SU-DHL-6 (cell line): ENCODE results near the gene KIF4A.
"Not testable (repeated sequence)": the region's sequence is repeated elsewhere in the genome, so short reads cannot be mapped to it uniquely, and the experiment has no call there.

ENCODE experiments used
- H2AFZ ChIP-seq: fragments of 200-600 bp; sonication (generic); 2 replicates; pipeline ENCODE4 v1.6.1; 2014; ENCODE audit warnings: low read depth, mild to moderate bottlenecking, moderate library complexity, mixed read lengths, antibody characterized with exemption, low read length; ENCODE audit not compliant: severe bottlenecking
- H3F3A ChIP-seq: fragments of 200-600 bp; shearing (Covaris generic); 2 replicates; pipeline ENCODE4 v1.6.0; 2016; ENCODE audit warnings: antibody characterized with exemption, mild to moderate bottlenecking; ENCODE audit not compliant: insufficient read depth
- H3K27ac ChIP-seq: fragments of 200-600 bp; sonication (generic); 2 replicates; pipeline ENCODE4 v1.5.1; 2016; ENCODE audit warnings: low read depth, mild to moderate bottlenecking, low read length, moderate library complexity, mixed read lengths
- H3K27me3 ChIP-seq: fragments of 200-600 bp; sonication (generic), shearing (Covaris generic); 2 replicates; pipeline ENCODE4 v1.6.0; 2014; ENCODE audit warnings: mild to moderate bottlenecking, low read length
- H3K36me3 ChIP-seq: fragments of 200-600 bp; sonication (generic); 2 replicates; pipeline ENCODE4 v1.6.1; 2014; ENCODE audit warnings: mild to moderate bottlenecking, low read length, mixed read lengths
- H3K4me2 ChIP-seq: fragments of 300-600, 200-600 bp; shearing (Covaris generic), sonication (generic); 2 replicates; pipeline ENCODE4 v1.6.0; 2014; ENCODE audit warnings: low read length, low read depth, mild to moderate bottlenecking; ENCODE audit not compliant: poor library complexity, severe bottlenecking
- H3K4me3 ChIP-seq: fragments of 200-600 bp; sonication (generic); 2 replicates; pipeline ENCODE4 v1.5.1; 2014; ENCODE audit warnings: antibody characterized with exemption, low read length, mild to moderate bottlenecking, mixed read lengths; ENCODE audit not compliant: insufficient read depth, poor library complexity, severe bottlenecking
- H3K79me2 ChIP-seq: fragments of 200-600 bp; sonication (generic); 2 replicates; pipeline ENCODE4 v1.6.1; 2014; ENCODE audit warnings: mild to moderate bottlenecking, low read length, moderate library complexity; ENCODE audit not compliant: insufficient read depth
- H3K9ac ChIP-seq: fragments of 200-600 bp; sonication (generic); 2 replicates; pipeline ENCODE4 v1.7.0; 2014; ENCODE audit warnings: mild to moderate bottlenecking, low read length
- H3K9me2 ChIP-seq: fragments of 200-600 bp; sonication (generic); replicated peaks from 2 replicates; pipeline ENCODE4 v1.6.1; 2014; ENCODE audit warnings: low read length; ENCODE audit not compliant: insufficient read depth
- H3K9me3 ChIP-seq: fragments of 200-600 bp; sonication (generic); 2 replicates; pipeline ENCODE4 v1.6.1; 2014; ENCODE audit warnings: low read length, mixed read lengths; ENCODE audit not compliant: insufficient read depth
- H4K20me1 ChIP-seq: fragments of 200-600 bp; sonication (generic); 2 replicates; pipeline ENCODE4 v1.6.1; 2014; ENCODE audit warnings: low read depth, mild to moderate bottlenecking, antibody characterized with exemption, low read length, moderate library complexity, mixed read lengths
- CTCF ChIP-seq: fragments of 200-600 bp; sonication (generic); IDR thresholded peaks from one replicate; pipeline ENCODE4 v1.5.1; 2017; ENCODE audit warnings: antibody characterized with exemption, mild to moderate bottlenecking, low read length, moderate library complexity; ENCODE audit not compliant: insufficient read depth, poor library complexity, severe bottlenecking
- EZH2phosphoT487 ChIP-seq: fragments of 200-600 bp; sonication (generic), shearing (Covaris generic); conservative IDR thresholded peaks from 2 replicates; pipeline ENCODE4 v1.6.1; 2018; ENCODE audit warnings: mild to moderate bottlenecking, antibody characterized with exemption, low read length, moderate library complexity, mixed read lengths

The KIF4A gene

GRCh38 chrX:70359458-70359857, 69.6 kb downstream of the KIF4A start:
- no peak overlapping the region for H3K4me3 ChIP-seq
- H3K9me2 ChIP-seq: no peaks in the 10 kb centered on the region
- H4K20me1 ChIP-seq: no peaks in the 10 kb centered on the region
- H3K27me3 ChIP-seq: no peaks in the 10 kb centered on the region
- no peaks in the 10 kb centered on the region for H3F3A ChIP-seq
- H3K9ac ChIP-seq: no peak overlapping the region
- no peaks in the 10 kb centered on the region for H3K79me2 ChIP-seq
- no peak for TF ChIP-seq EZH2phosphoT487
- TF ChIP-seq CTCF: no peak
- H3K9me3 ChIP-seq: no peaks in the 10 kb centered on the region
- H3K27ac ChIP-seq: no peak overlapping the region
- no peak overlapping the region for H3K4me2 ChIP-seq
- no peak overlapping the region for H2AFZ ChIP-seq
- H3K36me3 ChIP-seq: no peaks in the 10 kb centered on the region

GRCh38 chrX:70360366-70360765, 70.5 kb downstream of the KIF4A start:
- Histone ChIP-seq H3K9me3 (no peaks in the 10 kb centered on the region), H3F3A (no peaks in the 10 kb centered on the region), H3K79me2 (no peaks in the 10 kb centered on the region), H3K4me3 (no peak overlapping the region), H3K4me2 (no peak overlapping the region), H4K20me1 (no peaks in the 10 kb centered on the region), H3K27ac (no peak overlapping the region), H3K27me3 (no peaks in the 10 kb centered on the region), H3K9me2 (no peaks in the 10 kb centered on the region), H3K36me3 (no peaks in the 10 kb centered on the region), H3K9ac (no peak overlapping the region), H2AFZ (no peak overlapping the region)
- no peak for TF ChIP-seq CTCF
- no peak for TF ChIP-seq EZH2phosphoT487

- H3K4me3 ChIP-seq, H3F3A ChIP-seq, H3K79me2 ChIP-seq, H3K9ac ChIP-seq, H2AFZ ChIP-seq, H3K27ac ChIP-seq, H3K9me3 ChIP-seq, H3K36me3 ChIP-seq, H3K4me2 ChIP-seq, H4K20me1 ChIP-seq, H3K27me3 ChIP-seq, H3K9me2 ChIP-seq: not testable (repeated sequence)
Observed at GRCh38 chrX:70368731-70369130, 78.8 kb downstream of the KIF4A start.

DNA sequence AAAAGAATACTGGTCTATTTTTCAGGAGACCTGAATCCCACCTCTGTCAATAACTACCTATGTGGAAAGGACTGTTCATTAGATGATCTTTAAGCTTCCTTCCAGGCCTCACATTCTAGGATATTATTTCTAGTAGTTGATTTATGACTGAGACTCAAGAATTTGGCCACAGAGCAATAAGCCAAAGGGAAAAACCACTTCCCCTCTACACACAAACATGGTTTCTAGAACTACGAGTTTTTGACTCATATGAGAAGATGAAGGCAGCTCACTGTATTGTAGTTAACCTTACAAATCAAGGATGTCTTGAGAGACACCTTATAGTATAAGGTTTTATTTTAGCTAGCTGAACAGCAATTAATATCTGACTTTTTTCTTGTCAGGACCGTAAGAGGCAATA, 96.3 kb downstream of the KIF4A start:
- Histone ChIP-seq H2AFZ (no peak overlapping the region), H3K9ac (no peak overlapping the region), H3K9me3 (no peaks in the 10 kb centered on the region), H3K79me2 (no peaks in the 10 kb centered on the region), H3K27me3 (no peaks in the 10 kb centered on the region), H3K4me3 (no peak overlapping the region), H4K20me1 (no peaks in the 10 kb centered on the region), H3K36me3 (peaks cover 2% of the 10 kb centered on the region; the same call in 1 of the 2 replicates), H3K27ac (no peak overlapping the region), H3K9me2 (no peaks in the 10 kb centered on the region), H3K4me2 (no peak overlapping the region), H3F3A (no peaks in the 10 kb centered on the region)
- TF ChIP-seq CTCF (no peak), EZH2phosphoT487 (no peak)
